ENCODE results near the gene REL. TPM values are rescaled to one million over a fixed set of nuclear protein-coding genes. Genes with fewer than 3 reads are reported as not detected.

The REL gene
- total RNA-seq, 1 experiment from 2014 or later, result 10.2 TPM

DNA sequence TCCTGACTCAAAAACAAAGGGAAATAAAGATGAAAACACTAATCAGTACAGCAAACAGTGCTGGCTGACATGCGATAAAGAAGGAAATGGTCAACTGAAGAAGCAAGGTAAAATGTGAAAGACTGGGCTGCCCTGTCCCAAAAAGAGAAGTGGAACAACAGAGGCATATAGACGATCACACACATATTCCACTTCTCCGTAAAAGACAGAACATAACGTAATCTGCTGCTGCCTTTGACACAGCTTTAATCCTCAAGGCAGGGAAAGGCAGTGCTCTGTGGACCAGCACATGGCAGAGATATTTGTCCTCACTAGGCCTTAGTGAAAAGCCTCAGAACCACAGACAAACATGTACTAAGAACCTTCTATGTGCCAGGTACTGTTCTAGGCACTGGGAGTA lies 24.3 kb upstream of the REL start (continued):
- TF ChIP-seq TCF7L2 (IDR thresholded peaks at IDR 0.05; ENCODE audit: borderline replicate concordance, extremely low read depth, insufficient read depth, insufficient read length) (no peak), FOSL1 (IDR thresholded peaks at IDR 0.05; ENCODE audit: low read depth) (no peak), POLR2AphosphoS5 (IDR thresholded peaks at IDR 0.05; ENCODE audit: low read depth, low read length) (no peak)

DNA sequence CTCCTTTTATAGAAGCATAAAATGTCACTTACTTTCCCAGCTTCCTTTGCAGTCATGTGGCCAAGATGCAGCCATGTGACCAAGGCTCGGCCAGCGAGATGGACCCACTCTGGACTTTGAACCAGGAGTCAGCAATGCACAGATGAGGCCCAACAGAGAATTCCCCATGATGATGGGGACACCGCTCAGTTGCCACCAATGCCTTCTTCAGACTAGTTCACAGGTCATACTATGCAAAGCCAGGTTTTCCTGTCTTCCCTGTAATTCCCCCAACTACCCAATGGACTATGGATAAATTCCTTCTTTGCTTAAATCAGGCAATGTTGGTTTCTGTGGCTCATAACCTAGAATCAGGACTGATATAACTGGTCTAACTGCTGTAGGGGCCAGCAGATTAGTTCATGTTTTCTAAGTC lies 22.5 kb upstream of the REL start:
- Histone ChIP-seq H3K36me3 (ENCODE audit: control insufficient read depth in 1 of 2, insufficient read depth in 2 of 2, low read length in 2 of 2) (no peaks in the 10 kb centered on the region), H3K27ac (ENCODE audit: low read depth, low read length) (no peak overlapping the region), H3K79me2 (ENCODE audit: insufficient read depth, low read length) (no peaks in the 10 kb centered on the region), H2AFZ (ENCODE audit: low read depth, low read length, poor library complexity, severe bottlenecking) (no peak overlapping the region), H3K4me2 (ENCODE audit: low read length) (no peak overlapping the region), H3K9me3 (ENCODE audit: control insufficient read depth in 1 of 2, insufficient read depth in 1 of 2, low read depth in 1 of 2, low read length in 2 of 2) (no peaks in the 10 kb centered on the region), H4K20me1 (ENCODE audit: insufficient read depth) (no peaks in the 10 kb centered on the region), H3K4me1 (ENCODE audit: control insufficient read depth in 1 of 2, insufficient read depth in 2 of 2, low read length in 2 of 2) (peaks cover 0 to 10% of the 10 kb centered on the region in 2 experiments; a peak in 1 of 4 replicates), H3K4me3 (replicated peaks in 1 of 2; ENCODE audit: low read depth in 1 of 2, low read length in 2 of 2) (no peak overlapping the region), H3K9ac (ENCODE audit: low read length) (no peak overlapping the region), H3K27me3 (ENCODE audit: insufficient read depth, low read length) (no peaks in the 10 kb centered on the region), H3K9me2 (ENCODE audit: insufficient read depth) (no peaks in the 10 kb centered on the region)
- POLR2A ChIA-PET, result no interaction called here
- ATAC-seq, result no peak
- RAD21 ChIA-PET (ENCODE audit: low non-redundant PET in 1 of 2, low total read pairs in 2 of 2, uncharacterized antibody in 2 of 2, unreplicated experiment in 2 of 2), result no interaction called here
- TF ChIP-seq, protein P1, sequence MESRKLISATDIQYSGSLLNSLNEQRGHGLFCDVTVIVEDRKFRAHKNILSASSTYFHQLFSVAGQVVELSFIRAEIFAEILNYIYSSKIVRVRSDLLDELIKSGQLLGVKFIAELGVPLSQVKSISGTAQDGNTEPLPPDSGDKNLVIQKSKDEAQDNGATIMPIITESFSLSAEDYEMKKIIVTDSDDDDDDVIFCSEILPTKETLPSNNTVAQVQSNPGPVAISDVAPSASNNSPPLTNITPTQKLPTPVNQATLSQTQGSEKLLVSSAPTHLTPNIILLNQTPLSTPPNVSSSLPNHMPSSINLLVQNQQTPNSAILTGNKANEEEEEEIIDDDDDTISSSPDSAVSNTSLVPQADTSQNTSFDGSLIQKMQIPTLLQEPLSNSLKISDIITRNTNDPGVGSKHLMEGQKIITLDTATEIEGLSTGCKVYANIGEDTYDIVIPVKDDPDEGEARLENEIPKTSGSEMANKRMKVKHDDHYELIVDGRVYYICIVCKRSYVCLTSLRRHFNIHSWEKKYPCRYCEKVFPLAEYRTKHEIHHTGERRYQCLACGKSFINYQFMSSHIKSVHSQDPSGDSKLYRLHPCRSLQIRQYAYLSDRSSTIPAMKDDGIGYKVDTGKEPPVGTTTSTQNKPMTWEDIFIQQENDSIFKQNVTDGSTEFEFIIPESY (IDR thresholded peaks at IDR 0.05; ENCODE audit: extremely low read depth, insufficient replicate concordance, low read length), result no peak
- TF ChIP-seq SRF (IDR thresholded peaks at IDR 0.05; ENCODE audit: low read depth) (no peak), CEBPB (IDR thresholded peaks at IDR 0.05; ENCODE audit: low read depth) (no peak)
- no peak for DNase-seq (ENCODE audit: low read depth, low spot score)
- CTCF ChIA-PET, result no interaction called here
- BruUV-seq (replicated peaks), result no TSS peak
- intact Hi-C loops (cut with micrococcal nuclease), result no loop called here

DNA sequence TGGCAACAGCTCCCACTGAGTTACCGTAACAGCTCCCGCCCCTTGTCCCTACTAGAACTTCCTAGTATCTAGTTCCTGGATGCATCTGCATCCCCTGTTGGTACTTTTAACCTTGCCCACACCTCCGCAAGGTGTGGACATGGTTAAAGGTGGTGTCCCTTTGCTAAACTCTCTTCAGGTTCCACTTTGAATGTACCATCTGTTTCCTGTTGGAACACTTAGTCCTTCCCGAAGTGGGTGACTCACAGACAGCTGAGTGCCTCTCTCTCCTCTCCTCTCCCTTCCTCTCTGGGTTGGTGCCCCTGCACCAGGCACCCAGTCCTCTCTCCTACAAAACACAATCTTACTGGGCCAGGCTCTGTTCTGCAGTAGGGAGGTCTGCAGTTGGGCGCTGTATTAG lies 19.6 kb upstream of the REL start:
- Histone ChIP-seq H3K4me2 (ENCODE audit: low read length) (no peak overlapping the region), H4K20me1 (ENCODE audit: insufficient read depth) (no peaks in the 10 kb centered on the region), H3K9me3 (ENCODE audit: control insufficient read depth in 1 of 2, insufficient read depth in 1 of 2, low read depth in 1 of 2, low read length in 2 of 2) (no peaks in the 10 kb centered on the region), H3K79me2 (ENCODE audit: insufficient read depth, low read length) (no peaks in the 10 kb centered on the region), H3K27me3 (ENCODE audit: insufficient read depth, low read length) (no peaks in the 10 kb centered on the region), H3K9me2 (ENCODE audit: insufficient read depth) (no peaks in the 10 kb centered on the region), H2AFZ (ENCODE audit: low read depth, low read length, poor library complexity, severe bottlenecking) (no peak overlapping the region), H3K9ac (ENCODE audit: low read length) (no peak overlapping the region), H3K4me1 (ENCODE audit: control insufficient read depth in 1 of 2, insufficient read depth in 2 of 2, low read length in 2 of 2) (no peaks in the 10 kb centered on the region; a peak in 1 of 4 replicates), H3K27ac (ENCODE audit: low read depth, low read length) (no peak overlapping the region), H3K4me3 (replicated peaks in 1 of 2; ENCODE audit: low read depth in 1 of 2, low read length in 2 of 2) (no peak overlapping the region), H3K36me3 (ENCODE audit: control insufficient read depth in 1 of 2, insufficient read depth in 2 of 2, low read length in 2 of 2) (no peaks in the 10 kb centered on the region)
- intact Hi-C loops (cut with micrococcal nuclease), result no loop called here
- ChIA-PET CTCF (no interaction called here), POLR2A (no interaction called here), RAD21 (ENCODE audit: low non-redundant PET in 1 of 2, low total read pairs in 2 of 2, uncharacterized antibody in 2 of 2, unreplicated experiment in 2 of 2) (no interaction called here)
- TF ChIP-seq, protein P2, sequence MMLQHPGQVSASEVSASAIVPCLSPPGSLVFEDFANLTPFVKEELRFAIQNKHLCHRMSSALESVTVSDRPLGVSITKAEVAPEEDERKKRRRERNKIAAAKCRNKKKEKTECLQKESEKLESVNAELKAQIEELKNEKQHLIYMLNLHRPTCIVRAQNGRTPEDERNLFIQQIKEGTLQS (IDR thresholded peaks at IDR 0.05), result no peak
- TF ChIP-seq ZNF274 (IDR thresholded peaks at IDR 0.05; ENCODE audit: low read depth, low read length) (no peak), ZFX (IDR thresholded peaks at IDR 0.05) (no peak), SP1 (IDR thresholded peaks at IDR 0.05; ENCODE audit: low read depth) (no peak), EZH2 (IDR thresholded peaks at IDR 0.05) (no peak), CEBPB (IDR thresholded peaks at IDR 0.05; ENCODE audit: low read depth) (no peak)
- TF ChIP-seq, protein P1 (IDR thresholded peaks at IDR 0.05; ENCODE audit: extremely low read depth, insufficient replicate concordance, low read length), result no peak
- no peak for DNase-seq (ENCODE audit: low read depth, low spot score)
- no peak for ATAC-seq
- no TSS peak for BruUV-seq (replicated peaks)
